GM19239 (cell line): Measurements from ENCODE around the gene CDH12.
"Not testable (repeated sequence)": the region's sequence is repeated elsewhere in the genome, so short reads cannot be mapped to it uniquely, and the experiment has no call there.

Source experiments
- DNase-seq: peaks from one replicate; pipeline ENCODE4 v3.0.0; 2011; ENCODE audit warnings: low spot score; ENCODE audit not compliant: insufficient read length
- FAIRE-seq: peaks from 2 replicates; lab custom pipeline; 2011; peaks lifted over from hg19 to GRCh38; lab: Jason Lieb, UNC

Gene CDH12

GRCh38 chr5:22776285-22776684 lies 76.9 kb downstream of the CDH12 start:
- no peak for FAIRE-seq
- no peak for DNase-seq

DNA sequence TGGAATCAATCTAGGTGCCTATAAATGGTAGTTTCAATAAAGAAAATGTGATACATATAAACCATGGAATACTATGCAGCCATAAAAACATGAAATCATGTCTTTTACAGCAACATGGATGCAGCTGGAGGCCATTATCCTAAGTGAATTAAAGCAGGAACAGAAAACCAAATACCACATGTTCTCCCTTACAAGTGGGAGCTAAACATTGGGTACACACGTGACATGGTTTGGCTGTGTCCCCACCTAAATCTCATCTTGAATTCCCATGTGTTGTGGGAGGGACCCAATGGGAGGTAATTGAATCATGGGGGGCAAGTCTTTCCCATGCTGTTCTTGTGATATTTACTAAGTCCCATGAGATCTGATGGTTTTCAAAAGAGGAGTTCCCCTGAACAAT lies 78.9 kb downstream of the CDH12 start:
- DNase-seq, FAIRE-seq: not testable (repeated sequence)

- DNase-seq (no peak), FAIRE-seq (no peak)
These were observed 88.4 kb downstream of the CDH12 start for GRCh38 chr5:22764736-22765135.

GRCh38 chr5:22757776-22758175 lies 95.4 kb downstream of the CDH12 start:
- DNase-seq (no peak), FAIRE-seq (no peak)

GRCh38 chr5:22754155-22754554 lies 99.0 kb downstream of the CDH12 start:
- no peak for DNase-seq

GRCh38 chr5:22751536-22751935 lies 101.6 kb downstream of the CDH12 start:
- no peak for FAIRE-seq
- no peak for DNase-seq

More at GRCh38 chr5:22754155-22754554, 99.0 kb downstream of the CDH12 start:
- no peak for FAIRE-seq

GRCh38 chr5:22736443-22737003 lies 116.6 kb downstream of the CDH12 start:
- no peak for DNase-seq
- FAIRE-seq: no peak

DNA sequence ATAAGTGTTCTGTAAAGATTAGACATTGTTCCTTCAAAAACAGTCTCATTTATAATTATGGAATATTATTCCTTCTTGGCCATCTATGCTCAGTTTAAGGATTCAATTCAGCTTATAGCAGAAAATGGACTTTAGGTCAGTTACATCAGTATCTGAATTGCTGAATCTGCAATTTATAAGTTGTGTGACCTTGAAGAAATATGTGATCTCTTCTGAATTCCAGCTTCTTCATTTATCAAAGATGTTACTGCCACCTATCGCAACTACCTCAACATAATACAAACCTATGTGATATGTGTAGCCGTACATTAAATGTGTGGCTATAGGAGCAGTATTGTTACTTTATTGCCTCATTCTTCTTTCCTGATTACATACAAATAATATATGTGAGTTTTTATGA lies 118.2 kb downstream of the CDH12 start:
- DNase-seq (no peak), FAIRE-seq (no peak)

GRCh38 chr5:22728610-22729009 lies 124.5 kb downstream of the CDH12 start:
- FAIRE-seq: no peak
- no peak for DNase-seq

DNA sequence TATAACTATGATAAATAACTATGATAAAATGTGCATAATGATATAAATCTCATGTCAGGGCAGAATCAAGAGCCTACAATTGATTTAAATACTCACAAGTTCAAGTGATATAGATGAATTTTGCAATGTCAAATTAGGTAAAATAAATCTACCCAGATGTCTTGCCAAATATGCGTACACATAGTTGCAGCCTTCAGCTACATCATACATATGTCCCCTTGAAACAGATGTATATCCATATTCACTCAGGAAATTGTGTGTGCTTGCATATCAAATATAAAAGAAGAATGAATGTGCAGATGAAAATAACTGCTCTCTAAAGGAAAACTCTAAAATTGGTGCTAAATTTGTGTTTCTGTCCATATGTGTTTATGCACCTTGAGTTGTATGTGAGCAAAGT lies 130.7 kb downstream of the CDH12 start:
- no peak for FAIRE-seq
- DNase-seq: no peak

DNA sequence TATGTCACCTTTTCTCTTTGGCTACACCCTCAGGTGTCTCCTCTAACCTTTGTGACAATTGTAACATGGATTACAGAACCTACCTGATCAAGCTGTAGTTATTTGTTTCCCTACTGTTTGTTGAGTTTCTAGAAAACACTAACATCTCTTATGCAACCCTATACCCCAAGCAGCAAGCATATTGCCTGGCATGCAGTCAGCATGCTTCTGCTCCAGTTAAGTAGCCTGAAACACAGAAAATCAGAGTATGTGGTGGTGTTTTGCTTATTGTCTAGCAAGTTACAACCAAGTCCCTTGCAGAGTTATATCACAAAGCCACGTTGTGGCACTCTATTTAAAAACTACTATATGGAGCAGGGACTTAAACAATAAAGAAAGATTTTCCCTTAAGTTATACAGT lies 131.1 kb downstream of the CDH12 start:
- FAIRE-seq (no peak), DNase-seq (no peak)

GRCh38 chr5:22719842-22720241 lies 133.3 kb downstream of the CDH12 start:
- FAIRE-seq: no peak

DNA sequence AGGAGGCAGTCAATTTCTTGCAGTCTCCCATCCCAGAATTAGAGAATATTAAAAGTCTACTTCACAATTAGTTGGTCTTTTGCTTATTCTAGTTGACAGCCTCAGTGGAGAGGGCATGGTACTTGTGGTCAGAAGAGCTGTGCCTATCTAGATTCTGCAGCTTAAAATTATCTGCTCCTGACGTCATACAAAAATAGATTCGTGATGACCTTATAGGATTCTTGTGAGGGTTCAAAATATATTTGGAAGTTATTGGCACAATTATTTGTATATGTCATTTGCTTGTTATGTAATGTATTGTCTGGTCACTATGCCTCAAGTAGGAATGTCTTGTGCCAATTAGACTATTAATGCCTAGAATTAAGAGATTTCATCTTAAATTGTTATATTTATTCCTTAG lies 142.5 kb downstream of the CDH12 start:
- DNase-seq: no peak

More at GRCh38 chr5:22719842-22720241, 133.3 kb downstream of the CDH12 start:
- DNase-seq: no peak

GRCh38 chr5:22709743-22710142 lies 143.4 kb downstream of the CDH12 start:
- DNase-seq: no peak
- FAIRE-seq: no peak

More for the DNA sequence above, 142.5 kb downstream of the CDH12 start:
- FAIRE-seq: no peak

GRCh38 chr5:22708770-22709328 lies 144.3 kb downstream of the CDH12 start:
- FAIRE-seq: no peak

DNA sequence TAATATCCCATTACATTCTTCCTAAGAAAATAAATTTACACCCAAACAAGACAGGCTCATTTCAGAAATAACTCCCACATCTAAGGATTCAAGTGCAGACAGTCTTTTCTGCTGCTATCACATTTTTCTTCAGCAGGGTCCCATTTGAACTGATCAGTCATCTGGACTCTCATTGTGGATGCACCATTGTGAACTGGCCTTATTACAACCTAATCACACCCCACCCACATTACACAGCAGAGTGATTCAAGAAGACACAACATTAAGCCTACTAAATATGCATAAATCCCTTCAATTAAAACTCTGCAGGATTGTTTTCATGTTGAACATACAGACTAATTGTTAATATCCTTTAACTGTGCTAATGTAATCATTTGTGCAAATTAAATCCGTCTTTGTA lies 146.2 kb downstream of the CDH12 start:
- FAIRE-seq: no peak
- DNase-seq: no peak

More at GRCh38 chr5:22708770-22709328, 144.3 kb downstream of the CDH12 start:
- DNase-seq: no peak

- DNase-seq (no peak), FAIRE-seq (no peak)
These were observed 153.8 kb downstream of the CDH12 start for GRCh38 chr5:22699319-22699718.

GRCh38 chr5:22693121-22693520 lies 160.0 kb downstream of the CDH12 start:
- DNase-seq (no peak), FAIRE-seq (no peak)

DNA sequence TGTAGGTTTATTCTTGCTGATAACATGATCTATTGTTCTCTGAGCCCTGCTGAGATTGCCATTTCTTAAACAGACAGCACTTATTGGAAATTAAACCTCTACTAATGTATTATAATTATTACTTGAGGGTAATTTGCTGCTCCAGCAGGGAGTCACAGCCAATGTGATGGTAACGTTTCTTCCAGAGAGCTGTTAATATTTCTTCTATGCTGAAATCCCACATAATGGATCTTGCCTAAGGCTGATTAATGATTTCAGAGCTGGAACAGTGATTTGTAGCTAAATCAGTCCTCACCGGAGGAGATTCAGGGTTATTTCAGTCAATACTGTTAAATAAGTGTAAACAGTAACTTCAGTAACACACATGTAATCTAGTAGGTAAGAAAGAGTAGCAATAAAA lies 170.1 kb downstream of the CDH12 start:
- no peak for DNase-seq
- no peak for FAIRE-seq

DNA sequence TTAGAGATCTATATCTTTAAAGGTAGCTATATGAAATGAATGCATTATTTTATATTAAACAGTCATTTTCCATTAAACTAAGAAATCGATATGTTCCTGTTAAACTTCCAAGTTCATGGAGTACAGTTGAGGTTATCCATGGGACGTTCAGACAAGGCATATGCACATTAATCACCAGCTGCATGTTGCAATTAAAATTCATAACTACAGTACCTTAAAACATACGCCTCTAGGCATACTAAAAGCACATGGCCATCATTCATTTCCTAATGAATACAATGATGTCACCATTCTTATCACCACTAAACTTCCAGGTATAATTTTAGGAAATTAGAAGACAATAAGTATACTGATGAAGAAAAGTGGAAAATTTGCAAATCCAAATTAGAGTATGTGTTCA lies 174.3 kb downstream of the CDH12 start:
- DNase-seq: no peak
- no peak for FAIRE-seq

DNA sequence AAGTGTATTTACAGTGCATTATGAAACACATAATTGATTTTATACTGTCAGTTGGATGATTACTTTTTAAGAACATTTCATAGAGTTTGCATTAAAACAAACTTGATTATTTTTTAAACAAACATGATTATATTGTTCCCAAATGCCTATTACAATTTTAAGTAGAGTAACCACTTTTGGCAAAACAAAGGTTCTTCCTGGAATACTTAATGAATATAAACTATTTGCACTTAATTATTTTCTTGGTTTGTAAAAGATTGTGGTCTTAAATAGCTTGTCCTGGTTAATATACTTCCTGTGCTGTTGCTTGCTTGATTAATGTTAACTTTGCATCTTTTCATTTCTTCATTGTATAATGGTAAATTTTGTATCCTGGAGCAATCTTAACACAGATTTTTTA lies 180.0 kb downstream of the CDH12 start:
- FAIRE-seq (no peak), DNase-seq (no peak)

GRCh38 chr5:22669345-22669744 lies 183.8 kb downstream of the CDH12 start:
- no peak for DNase-seq
- FAIRE-seq: no peak
